OCI-LY7 (cell line): ENCODE measurements around the gene ERGIC2. TPM values are rescaled to one million over a fixed set of nuclear protein-coding genes. Genes with fewer than 3 reads are reported as not detected.

Source experiments
- BruUV-seq: library from RNA; stranded (reverse); fragments of 400-500 nt; replicated peaks from 2 replicates; lab custom pipeline; 2021; lab: Mats Ljungman, UMichigan
- CTCF ChIA-PET: fragments of 300-600 bp; sonication (Branson Sonifier 250); formaldehyde crosslinking; loops from one replicate; lab custom pipeline; 2022; ENCODE audit warnings: antibody characterized with exemption; ENCODE audit not compliant: unreplicated experiment; lab: Charles Lee
- POLR2A ChIA-PET: fragments of 300-600 bp; sonication (Branson Sonifier 250); formaldehyde crosslinking; loops from one replicate; lab custom pipeline; 2022; ENCODE audit warnings: antibody characterized with exemption; lab: Charles Lee
- DNase-seq: peaks from one replicate; pipeline ENCODE4 v3.0.0-alpha.2; 2015; ENCODE audit warnings: low spot score
- H2AFZ ChIP-seq: fragments of 200-600 bp; sonication (generic), shearing (Covaris generic); 2 replicates; pipeline ENCODE4 v1.6.1; 2014; ENCODE audit warnings: mild to moderate bottlenecking, antibody characterized with exemption, low read length, moderate library complexity
- H3K27ac ChIP-seq: fragments of 200-600 bp; sonication (generic); 2 replicates; pipeline ENCODE4 v1.5.1; 2014; ENCODE audit warnings: mixed run types, low read depth, mild to moderate bottlenecking, moderate library complexity, low read length, inconsistent platforms; ENCODE audit not compliant: poor library complexity, severe bottlenecking
- H3K36me3 ChIP-seq: fragments of 200-600 bp; sonication (generic); 2 replicates; pipeline ENCODE4 v1.6.1; 2014; ENCODE audit warnings: mild to moderate bottlenecking, antibody characterized with exemption, low read length, moderate library complexity, mixed read lengths; ENCODE audit not compliant: insufficient read depth
- H3K4me1 ChIP-seq: fragments of 200-600 bp; sonication (generic); 2 replicates; pipeline ENCODE4 v1.5.1; 2014; ENCODE audit warnings: mild to moderate bottlenecking, low read length; ENCODE audit not compliant: insufficient read depth, poor library complexity, severe bottlenecking
- H3K4me2 ChIP-seq: fragments of 200-600 bp; sonication (generic); 2 replicates; pipeline ENCODE4 v1.6.1; 2014; ENCODE audit warnings: mild to moderate bottlenecking, low read length
- H3K4me3 ChIP-seq: fragments of 200-600 bp; sonication (generic); 2 replicates; pipeline ENCODE4 v1.5.1; 2014; ENCODE audit warnings: mild to moderate bottlenecking, low read depth, low read length; ENCODE audit not compliant: poor library complexity, severe bottlenecking
- H3K79me2 ChIP-seq: fragments of 200-600 bp; sonication (generic); 2 replicates; pipeline ENCODE4 v1.6.1; 2016; ENCODE audit warnings: low read depth, mild to moderate bottlenecking, low read length, moderate library complexity, mixed read lengths; ENCODE audit not compliant: insufficient read depth
- H3K9me2 ChIP-seq: fragments of 200-600 bp; sonication (generic); 2 replicates; pipeline ENCODE4 v1.6.1; 2016; ENCODE audit warnings: mild to moderate bottlenecking, low read length, mixed read lengths; ENCODE audit not compliant: insufficient read depth
- H3K9me3 ChIP-seq: fragments of 200-600 bp; sonication (generic); 2 replicates; pipeline ENCODE4 v1.6.1; 2014; ENCODE audit warnings: mild to moderate bottlenecking, mixed run types, low read length, mixed read lengths
- H4K20me1 ChIP-seq: fragments of 200-600 bp; sonication (generic); 2 replicates; pipeline ENCODE4 v1.6.1; 2014; ENCODE audit warnings: mild to moderate bottlenecking, antibody characterized with exemption, low read length, moderate library complexity, mixed read lengths; ENCODE audit not compliant: insufficient read depth
- CTCF ChIP-seq: fragments of 200-600 bp; sonication (generic); conservative IDR thresholded peaks from 2 replicates; pipeline ENCODE4 v1.5.1; 2014; ENCODE audit warnings: mild to moderate bottlenecking, antibody characterized with exemption, low read length, moderate library complexity, mixed read lengths
- EZH2phosphoT487 ChIP-seq: fragments of 200-600 bp; sonication (generic); IDR thresholded peaks from 2 replicates; pipeline ENCODE4 v1.6.1; 2018; ENCODE audit warnings: low read depth, borderline replicate concordance, mild to moderate bottlenecking, mixed run types, antibody characterized with exemption, low read length, moderate library complexity, mixed read lengths
- intact Hi-C: fragments of 100-400 bp; cut with micrococcal nuclease; formaldehyde crosslinking; loops from one replicate; pipeline ENCODE4 v1.10.0; 2022; ENCODE audit not compliant: unreplicated experiment
- total RNA-seq, 2 experiments: library from RNA; depleted of rRNA in 1 of 2; stranded (reverse); fragments of >200 nt in 1 of 2; shearing (Covaris generic) in 1 of 2; gene quantifications; 2 replicates each; pipeline ENCODE4 v1.2.3, GENCODE V29; 2014 to 2022

ERGIC2 gene
- total RNA-seq, 2 experiments from 2014 or later = 34.5 to 61.7 TPM

DNA sequence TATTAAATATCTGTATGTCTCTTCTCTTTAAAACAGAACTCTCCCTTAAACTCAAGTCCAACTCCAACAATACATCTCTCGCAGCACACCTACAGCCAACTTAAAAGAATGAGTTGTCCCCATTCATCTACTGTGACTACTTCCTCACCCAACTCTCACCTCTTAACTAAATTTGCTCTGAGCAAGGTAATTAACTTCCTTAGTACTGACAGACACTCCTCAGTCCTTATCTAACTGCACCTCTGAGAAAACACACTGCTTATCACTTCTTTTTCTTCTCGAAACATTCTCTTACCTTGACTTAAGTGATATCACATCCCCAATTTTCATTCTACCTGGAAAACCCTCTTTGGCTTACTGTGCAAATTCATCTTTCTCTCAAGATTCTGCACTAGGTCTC, 7.0 kb downstream of the ERGIC2 start:
- BruUV-seq = no TSS peak

GRCh38 chr12:29365091-29365490, 15.9 kb downstream of the ERGIC2 start:
- Histone ChIP-seq H3K4me2 (no peak overlapping the region), H3K36me3 (peaks cover 90% of the 10 kb centered on the region), H2AFZ (no peak overlapping the region), H3K4me1 (no peaks in the 10 kb centered on the region), H4K20me1 (no peaks in the 10 kb centered on the region; the same call in 1 of the 2 replicates), H3K4me3 (no peak overlapping the region), H3K9me2 (no peaks in the 10 kb centered on the region), H3K27ac (no peak overlapping the region), H3K9me3 (no peaks in the 10 kb centered on the region), H3K79me2 (peaks cover 3% of the 10 kb centered on the region; the same call in 1 of the 2 replicates)
- no TSS peak for BruUV-seq
- ChIA-PET CTCF (no interaction called here), POLR2A (interaction anchor here (1.1 to 1.5 kb wide), 2 partner anchors 12 to 1132 kb away, joined by 3 to 4 read pairs; no protein-coding TSS in a partner anchor)
- TF ChIP-seq CTCF (no peak), EZH2phosphoT487 (no peak)
- intact Hi-C loops = no loop called here
- DNase-seq = no peak

More for the DNA sequence above, 7.0 kb downstream of the ERGIC2 start:
- no peaks in the 10 kb centered on the region for H3K9me2 ChIP-seq
- H3K36me3 ChIP-seq = peaks cover 59% of the 10 kb centered on the region
- intact Hi-C loops = no loop called here
- H3K27ac ChIP-seq = no peak overlapping the region
- no peak overlapping the region for H3K4me2 ChIP-seq
- TF ChIP-seq EZH2phosphoT487 (no peak), CTCF (no peak)
- DNase-seq = no peak
- H3K9me3 ChIP-seq = peaks cover 18% of the 10 kb centered on the region
- no peak overlapping the region for H3K4me3 ChIP-seq
- CTCF ChIA-PET = no interaction called here
- peaks cover 14% of the 10 kb centered on the region for H3K4me1 ChIP-seq
- POLR2A ChIA-PET = no interaction called here
- H2AFZ ChIP-seq = no peak overlapping the region
- H3K79me2 ChIP-seq = peaks cover 70% of the 10 kb centered on the region
- peaks cover 18% of the 10 kb centered on the region for H4K20me1 ChIP-seq

DNA sequence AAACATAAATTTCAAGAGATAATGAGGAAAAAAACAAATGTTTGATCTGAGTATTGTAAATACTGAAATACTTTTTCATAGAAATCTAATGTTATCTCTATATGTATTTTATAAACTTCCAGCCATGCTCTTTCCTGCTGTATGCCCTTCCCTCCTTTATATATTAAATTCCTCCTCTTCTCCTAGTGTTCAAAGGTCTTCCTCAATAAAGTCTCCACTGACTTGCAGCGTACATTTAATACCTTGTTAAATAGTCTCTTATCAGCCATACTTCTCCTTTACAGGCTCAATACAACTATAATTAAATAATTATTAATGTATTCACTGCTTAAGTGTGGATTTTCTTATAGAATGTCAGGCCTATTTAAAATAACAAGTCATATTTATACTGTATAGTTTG, 26.0 kb downstream of the ERGIC2 start:
- Histone ChIP-seq H2AFZ (no peak overlapping the region), H3K79me2 (no peaks in the 10 kb centered on the region), H3K36me3 (peaks cover 93% of the 10 kb centered on the region), H4K20me1 (peaks cover 5% of the 10 kb centered on the region), H3K4me3 (no peak overlapping the region), H3K9me2 (no peaks in the 10 kb centered on the region), H3K4me2 (no peak overlapping the region), H3K4me1 (no peaks in the 10 kb centered on the region), H3K9me3 (no peaks in the 10 kb centered on the region), H3K27ac (no peak overlapping the region)
- ChIA-PET POLR2A (no interaction called here), CTCF (no interaction called here)
- DNase-seq = no peak
- BruUV-seq = no TSS peak
- no peak for TF ChIP-seq CTCF
- no peak for TF ChIP-seq EZH2phosphoT487
- intact Hi-C loops = no loop called here
